OCI-LY3 (cell line): ENCODE measurements around the gene SARS1.

Source experiments
- CTCF ChIP-seq: fragments of 200-600, 300-600 bp; sonication (generic); IDR thresholded peaks from 2 replicates; pipeline ENCODE4 v1.5.1; 2014; ENCODE audit warnings: antibody characterized with exemption, low read length, low read depth
- EZH2phosphoT487 ChIP-seq: fragments of 200-600 bp; shearing (Covaris generic); IDR thresholded peaks from 2 replicates; pipeline ENCODE4 v1.6.1; 2018; ENCODE audit warnings: antibody characterized with exemption, mixed run types, low read depth

DNA sequence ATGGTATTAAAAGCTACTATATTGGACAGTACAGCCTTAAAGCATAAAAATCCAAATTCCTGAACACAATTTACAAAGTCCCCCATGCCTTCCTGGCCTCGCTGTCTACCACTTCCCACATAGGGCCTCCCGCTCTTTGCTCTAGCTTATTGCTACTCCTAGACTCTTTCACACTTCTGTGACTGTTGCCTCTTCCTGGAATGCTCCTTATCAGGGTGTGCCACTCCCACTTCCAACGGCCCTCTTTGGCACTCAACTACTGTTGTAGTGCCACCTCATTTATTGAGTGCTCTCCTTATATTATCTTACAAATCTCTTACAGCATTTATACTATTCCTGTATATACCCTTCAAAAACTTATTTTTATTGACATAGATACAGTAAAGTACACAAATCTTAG, 4.8 kb downstream of the SARS1 start:
- no peak for TF ChIP-seq EZH2phosphoT487
- no peak for TF ChIP-seq CTCF
